ENCODE data around the gene MIB1.

The MIB1 gene

DNA sequence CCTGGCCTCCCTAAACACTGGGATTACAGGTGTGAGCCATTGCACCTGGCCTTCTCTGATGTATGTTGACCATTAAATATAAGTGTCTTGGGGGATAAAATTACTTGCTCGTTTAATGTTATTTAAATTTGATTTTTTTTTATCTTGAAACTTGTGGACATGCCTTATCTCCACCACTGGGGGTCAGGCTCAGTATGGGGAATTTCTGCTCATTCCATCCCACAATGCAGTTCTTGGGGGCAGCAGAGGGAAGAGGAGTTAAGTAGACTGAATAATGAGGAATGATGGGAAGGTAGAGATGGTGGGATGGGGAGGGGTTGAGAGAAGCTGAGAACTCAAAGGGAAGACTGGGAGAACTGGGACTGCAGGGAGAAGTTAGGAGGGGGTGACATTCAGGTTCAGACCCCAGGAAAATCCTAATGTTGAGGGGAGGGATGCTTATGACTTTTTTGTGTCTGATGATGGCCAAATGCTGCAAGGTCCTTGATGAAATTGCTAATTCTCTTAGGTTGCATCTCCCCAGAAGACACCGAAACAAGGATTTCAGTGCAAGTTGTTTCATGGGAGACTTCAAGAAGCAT lies 174.2 kb downstream of the MIB1 start:
- H3K27ac ChIP-seq, result no peak overlapping the region
- TF ChIP-seq ZFX (IDR thresholded peaks at IDR 0.05; ENCODE audit: borderline replicate concordance), result no peak
- TF ChIP-seq, protein P1, sequence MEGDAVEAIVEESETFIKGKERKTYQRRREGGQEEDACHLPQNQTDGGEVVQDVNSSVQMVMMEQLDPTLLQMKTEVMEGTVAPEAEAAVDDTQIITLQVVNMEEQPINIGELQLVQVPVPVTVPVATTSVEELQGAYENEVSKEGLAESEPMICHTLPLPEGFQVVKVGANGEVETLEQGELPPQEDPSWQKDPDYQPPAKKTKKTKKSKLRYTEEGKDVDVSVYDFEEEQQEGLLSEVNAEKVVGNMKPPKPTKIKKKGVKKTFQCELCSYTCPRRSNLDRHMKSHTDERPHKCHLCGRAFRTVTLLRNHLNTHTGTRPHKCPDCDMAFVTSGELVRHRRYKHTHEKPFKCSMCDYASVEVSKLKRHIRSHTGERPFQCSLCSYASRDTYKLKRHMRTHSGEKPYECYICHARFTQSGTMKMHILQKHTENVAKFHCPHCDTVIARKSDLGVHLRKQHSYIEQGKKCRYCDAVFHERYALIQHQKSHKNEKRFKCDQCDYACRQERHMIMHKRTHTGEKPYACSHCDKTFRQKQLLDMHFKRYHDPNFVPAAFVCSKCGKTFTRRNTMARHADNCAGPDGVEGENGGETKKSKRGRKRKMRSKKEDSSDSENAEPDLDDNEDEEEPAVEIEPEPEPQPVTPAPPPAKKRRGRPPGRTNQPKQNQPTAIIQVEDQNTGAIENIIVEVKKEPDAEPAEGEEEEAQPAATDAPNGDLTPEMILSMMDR (IDR thresholded peaks at IDR 0.05), result peak; percentile 69

DNA sequence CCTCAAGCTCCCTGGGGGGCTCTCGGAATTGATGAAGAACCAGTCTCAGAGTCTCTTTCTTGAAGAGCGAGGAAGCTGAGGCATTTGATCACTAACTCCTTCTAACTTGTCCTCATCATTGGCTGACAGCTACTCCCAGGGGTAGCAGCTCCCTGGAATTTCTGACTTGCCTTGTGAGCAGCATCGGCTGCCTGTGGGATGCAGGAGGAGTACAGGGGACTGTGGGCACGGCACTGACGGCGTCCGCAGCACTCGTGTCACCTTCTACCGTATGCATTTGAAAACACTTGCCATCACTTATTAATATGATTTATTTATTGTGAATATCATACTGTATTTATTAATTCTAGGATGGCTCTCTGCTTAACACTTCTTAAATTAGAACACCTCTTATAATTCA lies 175.0 kb downstream of the MIB1 start:
- no peak overlapping the region for H3K27ac ChIP-seq
- TF ChIP-seq ZFX (IDR thresholded peaks at IDR 0.05; ENCODE audit: borderline replicate concordance), result no peak
- TF ChIP-seq, protein P1 (IDR thresholded peaks at IDR 0.05), result no peak

DNA sequence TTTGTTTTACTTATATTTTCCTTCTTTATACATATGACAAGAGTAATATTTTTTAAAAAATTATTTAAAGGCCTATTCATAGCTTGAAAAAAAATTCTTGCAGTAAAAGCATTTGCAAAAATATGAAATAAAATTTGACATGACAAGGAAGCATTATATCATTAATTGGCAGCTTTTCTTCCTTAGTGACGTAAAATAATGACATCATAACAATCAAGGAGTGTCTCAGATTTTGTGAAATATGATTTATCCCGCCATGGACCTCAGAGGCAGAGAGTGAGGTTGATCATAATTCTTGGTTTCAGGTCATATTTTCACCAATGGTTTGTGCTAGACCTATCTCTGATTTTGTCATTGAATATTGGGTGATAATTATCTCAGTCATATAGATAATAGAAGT lies 176.0 kb downstream of the MIB1 start:
- H3K27ac ChIP-seq, result no peak overlapping the region
- no peak for TF ChIP-seq ZFX (IDR thresholded peaks at IDR 0.05; ENCODE audit: borderline replicate concordance)
- TF ChIP-seq, protein P1 (IDR thresholded peaks at IDR 0.05), result no peak

DNA sequence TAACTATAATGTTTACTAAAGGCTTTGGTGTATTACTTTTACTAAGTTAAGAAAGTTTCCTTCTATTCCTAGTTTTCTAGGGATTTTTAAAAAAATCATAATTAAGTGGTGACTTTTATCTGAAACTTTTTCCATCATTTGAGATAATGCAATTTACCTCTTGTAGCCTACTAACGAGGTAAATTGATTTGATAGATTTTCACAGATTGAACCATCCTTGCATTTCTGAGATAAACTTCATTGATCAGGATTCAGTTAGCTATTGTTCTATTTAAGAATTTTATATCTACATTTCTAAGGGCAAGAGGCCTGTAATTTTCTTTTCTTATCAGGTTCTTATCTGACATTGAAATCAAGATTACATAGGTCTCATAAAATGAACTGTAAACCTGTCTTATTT lies 178.1 kb downstream of the MIB1 start:
- H3K27ac ChIP-seq, result no peak overlapping the region
- TF ChIP-seq, protein P1 (IDR thresholded peaks at IDR 0.05), result no peak
- no peak for TF ChIP-seq ZFX (IDR thresholded peaks at IDR 0.05; ENCODE audit: borderline replicate concordance)

Data from 22Rv1 (cell line).